Esophagus (tissue), 2 donors: Measurements from ENCODE around the gene GABRR1. TPM values are rescaled to one million over a fixed set of nuclear protein-coding genes. Genes with fewer than 3 reads are reported as not detected.
"Not testable (repeated sequence)": the region's sequence is repeated elsewhere in the genome, so short reads cannot be mapped to it uniquely, and the experiment has no call there.

Experiments used
- H3K27ac ChIP-seq, 2 donors: one replicate each; pipeline ENCODE4 v1.5.1; 2013; ENCODE audit warnings: low read depth in 2 of 2, mild to moderate bottlenecking in 2 of 2, inconsistent platforms in 1 of 2, low read length in 1 of 2, moderate library complexity in 1 of 2
- H3K27me3 ChIP-seq, 2 donors: one replicate each; pipeline ENCODE4 v1.6.1; 2013; ENCODE audit warnings: low read length in 2 of 2, control low read depth in 1 of 2, mild to moderate bottlenecking in 1 of 2; ENCODE audit not compliant: insufficient read depth in 2 of 2, control insufficient read depth in 1 of 2
- H3K36me3 ChIP-seq, 2 donors: one replicate each; pipeline ENCODE4 v1.6.1; 2013; ENCODE audit warnings: low read length in 1 of 2; ENCODE audit not compliant: control insufficient read depth in 2 of 2, insufficient read depth in 2 of 2
- H3K4me1 ChIP-seq, 2 donors: one replicate each; pipeline ENCODE4 v1.6.1; 2013; ENCODE audit warnings: low read length in 1 of 2; ENCODE audit not compliant: control insufficient read depth in 2 of 2, insufficient read depth in 2 of 2
- H3K4me3 ChIP-seq, 2 donors: one replicate each; pipeline ENCODE4 v1.5.1; 2013; ENCODE audit warnings: low read length in 2 of 2, mild to moderate bottlenecking in 2 of 2, low read depth in 1 of 2, moderate library complexity in 1 of 2
- H3K9me3 ChIP-seq, 2 donors: one replicate each; pipeline ENCODE4 v1.6.1; 2013; ENCODE audit warnings: mild to moderate bottlenecking in 2 of 2, low read depth in 1 of 2, low read length in 1 of 2, moderate library complexity in 1 of 2; ENCODE audit not compliant: control insufficient read depth in 2 of 2, insufficient read depth in 1 of 2
- WGBS, 2 donors: extraction: QIAGEN DNeasy Blood & Tissue Kit; methylation state at CpG; one replicate each; pipeline ENCODE4 v1.1.7; 2013; 5-methylcytosine and 5-hydroxymethylcytosine counted together
- polyA plus RNA-seq, 2 donors: library from polyadenylated mRNA; stranded (reverse); fragments of 200-250 nt; gene quantifications; one replicate each; pipeline ENCODE4 v1.2.3, GENCODE V29; 2013
- donor health status: healthy with polysubstance abuse.
- donor health status: Bipolar disorder and iron deficiency.

Gene GABRR1
- polyA plus RNA-seq, 2 donors: 0.20 to 0.22 TPM

- WGBS, 2 donors: 92 to 93% methylated on average over 9 of the region's 9 CpGs
- no peak overlapping the region for H3K27ac ChIP-seq
- no peaks in the 10 kb centered on the region for H3K36me3 ChIP-seq
- H3K4me1 ChIP-seq: no peaks in the 10 kb centered on the region
- H3K27me3 ChIP-seq: no peaks in the 10 kb centered on the region
- no peak overlapping the region for H3K4me3 ChIP-seq
- no peaks in the 10 kb centered on the region for H3K9me3 ChIP-seq
Observed at GRCh38 chr6:89133981-89134380, 83.2 kb downstream of the GABRR1 start.

GRCh38 chr6:89132057-89132456 is 85.1 kb downstream of the GABRR1 start:
- no peaks in the 10 kb centered on the region for H3K36me3 ChIP-seq
- no peaks in the 10 kb centered on the region for H3K27me3 ChIP-seq
- no peaks in the 10 kb centered on the region for H3K4me1 ChIP-seq
- H3K27ac ChIP-seq: no peak overlapping the region
- no peaks in the 10 kb centered on the region for H3K9me3 ChIP-seq
- H3K4me3 ChIP-seq: no peak overlapping the region
- 84 to 87% methylated on average over 2 of the region's 2 CpGs for WGBS, 2 donors

GRCh38 chr6:89131599-89131998 is 85.6 kb downstream of the GABRR1 start:
- Histone ChIP-seq H3K4me1 (no peaks in the 10 kb centered on the region), H3K27me3 (no peaks in the 10 kb centered on the region), H3K36me3 (no peaks in the 10 kb centered on the region), H3K9me3 (no peaks in the 10 kb centered on the region), H3K4me3 (no peak overlapping the region), H3K27ac (no peak overlapping the region)
- 87 to 88% methylated on average over 3 of the region's 3 CpGs for WGBS, 2 donors

GRCh38 chr6:89128256-89128671 is 88.9 kb downstream of the GABRR1 start:
- not testable (repeated sequence) for H3K36me3 ChIP-seq, H3K4me3 ChIP-seq, H3K4me1 ChIP-seq, H3K27ac ChIP-seq, H3K9me3 ChIP-seq, H3K27me3 ChIP-seq
- 67 to 84% methylated on average over 2 of the region's 2 CpGs for WGBS, 2 donors

Other genes starting within 250 kb of the GABRR1 start
- gene PNRC1, start 136.6 kb downstream of the GABRR1 start, polyA plus RNA-seq: 10 to 100 TPM; 29.9 to 30.3 TPM
- gene SRSF12, start 99.3 kb downstream of the GABRR1 start, polyA plus RNA-seq: under 1 TPM; 0.31 to 0.41 TPM
- gene PM20D2, start 71.3 kb downstream of the GABRR1 start, polyA plus RNA-seq: 1 to 10 TPM; 3.4 to 5.5 TPM
- under 1 TPM; 0.08 to 0.12 TPM for gene GABRR2, start 97.9 kb upstream of the GABRR1 start, polyA plus RNA-seq
- 10 to 100 TPM; 17.3 to 19.4 TPM for gene UBE2J1, start 135.4 kb upstream of the GABRR1 start, polyA plus RNA-seq
- gene RRAGD, start 194.9 kb upstream of the GABRR1 start, polyA plus RNA-seq: 10 to 100 TPM; 14.4 to 22.4 TPM
- gene ANKRD6, start 215.8 kb upstream of the GABRR1 start, polyA plus RNA-seq: 1 to 10 TPM; 2.9 to 5.8 TPM